HG03097 (cell line): ENCODE results near the gene ZNF134.

Experiments used
- ATAC-seq: cut with Tn5 transposase; IDR thresholded peaks from one replicate; pipeline ENCODE4 v1.9.1; 2021; ENCODE audit not compliant: unreplicated experiment, low FRiP score

Gene ZNF134

GRCh38 chr19:57613941-57614743 is at the start of gene ZNF134:
TSS of gene ZNF134 (plus strand) at chr19:57614242. CDS start at chr19:57619469, 5,227 bp downstream.
- peak; percentile 93 for ATAC-seq

GRCh38 chr19:57566396-57567265 is 47.4 kb upstream of the ZNF134 start:
- ATAC-seq: no peak

GRCh38 chr19:57570707-57571106 is 43.3 kb upstream of the ZNF134 start:
- ATAC-seq: no peak

- no peak for ATAC-seq
Measured at GRCh38 chr19:57572415-57572947, 41.6 kb upstream of the ZNF134 start.

GRCh38 chr19:57576661-57577060 is 37.4 kb upstream of the ZNF134 start:
- no peak for ATAC-seq

- peak; percentile 89 for ATAC-seq
Measured at GRCh38 chr19:57578487-57579205, 35.4 kb upstream of the ZNF134 start, which contains the start of gene ZNF416. TSS of gene ZNF416 (minus strand) at chr19:57578911. CDS start at chr19:57578704, 207 bp downstream.

- no peak for ATAC-seq
Measured at GRCh38 chr19:57583104-57583520, 30.9 kb upstream of the ZNF134 start.

DNA sequence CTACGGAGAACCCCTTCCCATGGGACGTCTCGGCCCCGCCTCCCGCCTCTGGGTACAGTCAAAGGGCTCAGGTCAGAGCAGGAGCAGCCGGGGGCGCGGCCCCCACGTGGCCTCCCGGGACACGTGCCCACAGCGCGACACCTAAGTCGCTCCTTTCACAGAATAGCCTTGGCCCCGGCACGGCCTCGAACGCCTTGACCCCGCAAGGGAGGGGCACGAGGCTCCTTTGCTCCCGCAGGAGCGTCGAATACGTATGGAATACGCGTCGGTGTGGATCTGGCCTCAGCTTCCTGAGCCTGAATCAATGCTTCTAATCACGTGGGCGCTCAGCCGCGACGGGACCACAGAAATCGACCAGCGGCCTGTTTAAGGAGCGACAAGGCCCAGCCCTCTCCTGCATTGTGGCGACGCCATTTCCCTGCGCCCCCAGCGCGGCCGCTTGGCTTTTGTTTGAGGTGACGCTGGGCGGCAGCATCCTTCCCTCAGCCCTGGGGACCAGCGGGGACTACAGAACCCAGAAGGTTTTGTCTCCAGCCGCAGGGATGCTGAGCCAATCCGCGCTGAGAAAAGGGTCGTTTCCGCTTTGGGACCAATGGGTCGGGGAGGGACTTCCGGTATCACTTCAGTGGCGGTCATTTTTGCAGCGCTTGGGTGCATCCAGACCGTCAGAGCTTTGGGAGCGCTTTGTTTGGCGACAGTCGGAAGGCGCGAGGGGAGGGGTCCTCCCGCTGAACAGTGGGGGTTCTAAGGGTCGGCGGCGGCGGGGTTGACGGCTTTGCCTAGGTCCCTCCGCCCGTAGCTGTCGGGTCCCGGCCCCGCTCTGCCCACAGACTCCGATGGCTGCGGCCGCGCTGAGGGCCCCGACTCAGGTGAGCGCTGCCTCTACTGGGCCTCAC is 30.3 kb upstream of the ZNF134 start, which contains the start of gene ZIK1:
Gene ZIK1 (plus strand): TSS at position 625 of the 896 bp plus-strand sequence. CDS start 212 bp downstream, at position 837.
- ATAC-seq: peak; percentile 71

- no peak for ATAC-seq
Measured at GRCh38 chr19:57587529-57587928, 26.5 kb upstream of the ZNF134 start.

- ATAC-seq: no peak
Measured at GRCh38 chr19:57599377-57599760, 14.7 kb upstream of the ZNF134 start.

- ATAC-seq: peak; percentile 88
Measured at GRCh38 chr19:57599761-57600383, 14.2 kb upstream of the ZNF134 start, which contains the start of gene ZNF530. TSS of gene ZNF530 (plus strand) at chr19:57599885. CDS start at chr19:57604346, 4,461 bp downstream.

DNA sequence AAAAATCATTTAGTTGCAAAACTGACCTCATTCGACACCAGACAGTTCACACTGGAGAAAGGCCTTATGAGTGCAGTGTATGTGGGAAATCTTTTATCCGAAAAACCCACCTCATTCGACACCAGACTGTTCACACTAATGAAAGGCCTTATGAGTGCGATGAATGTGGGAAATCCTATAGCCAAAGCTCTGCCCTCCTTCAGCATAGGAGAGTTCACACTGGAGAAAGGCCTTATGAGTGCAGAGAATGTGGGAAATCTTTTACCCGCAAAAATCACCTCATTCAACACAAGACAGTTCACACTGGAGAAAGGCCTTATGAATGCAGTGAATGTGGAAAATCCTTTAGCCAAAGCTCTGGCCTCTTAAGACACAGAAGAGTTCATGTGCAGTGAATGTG is 7.1 kb upstream of the ZNF134 start:
- no peak for ATAC-seq

DNA sequence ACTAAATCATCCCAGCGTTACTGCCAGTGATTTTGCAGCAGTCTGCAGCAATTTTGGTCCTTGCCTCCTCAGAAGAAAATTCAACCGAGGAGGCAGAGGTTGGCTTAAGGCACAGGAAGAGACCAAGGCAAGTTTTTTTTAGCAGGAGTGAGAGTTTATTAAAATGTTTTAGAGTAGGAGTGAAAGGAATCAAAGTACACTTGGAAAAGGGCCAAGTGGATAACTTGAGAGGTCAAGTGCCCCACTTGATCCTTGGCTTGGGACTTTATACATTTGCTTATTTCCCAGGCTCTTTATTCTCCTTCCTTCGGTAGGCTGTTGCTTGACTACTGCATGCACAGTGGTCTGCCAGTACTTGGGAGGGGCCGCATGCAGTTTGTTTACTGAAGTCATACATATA is 2.9 kb upstream of the ZNF134 start:
- ATAC-seq: no peak

DNA sequence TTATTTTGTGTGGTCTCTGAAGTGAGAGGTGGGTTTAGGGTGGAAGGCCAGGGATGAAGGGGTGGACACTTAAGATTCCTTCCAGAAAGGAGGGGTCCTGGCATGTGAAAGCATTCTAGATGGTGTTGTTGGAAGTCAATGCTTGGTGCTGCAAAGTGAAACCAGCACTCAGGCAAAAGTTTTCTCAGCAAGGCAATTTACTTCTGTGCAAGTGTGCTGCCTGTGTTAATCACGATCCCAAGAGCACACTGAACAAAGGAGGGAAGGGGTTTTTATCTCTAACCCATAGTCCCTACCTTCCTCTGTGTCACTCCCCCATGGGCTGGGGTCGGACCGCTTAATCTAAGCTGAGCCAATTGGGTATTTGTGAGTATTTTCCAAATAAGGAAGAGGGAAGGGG is 1.3 kb downstream of the ZNF134 start:
- no peak for ATAC-seq

DNA sequence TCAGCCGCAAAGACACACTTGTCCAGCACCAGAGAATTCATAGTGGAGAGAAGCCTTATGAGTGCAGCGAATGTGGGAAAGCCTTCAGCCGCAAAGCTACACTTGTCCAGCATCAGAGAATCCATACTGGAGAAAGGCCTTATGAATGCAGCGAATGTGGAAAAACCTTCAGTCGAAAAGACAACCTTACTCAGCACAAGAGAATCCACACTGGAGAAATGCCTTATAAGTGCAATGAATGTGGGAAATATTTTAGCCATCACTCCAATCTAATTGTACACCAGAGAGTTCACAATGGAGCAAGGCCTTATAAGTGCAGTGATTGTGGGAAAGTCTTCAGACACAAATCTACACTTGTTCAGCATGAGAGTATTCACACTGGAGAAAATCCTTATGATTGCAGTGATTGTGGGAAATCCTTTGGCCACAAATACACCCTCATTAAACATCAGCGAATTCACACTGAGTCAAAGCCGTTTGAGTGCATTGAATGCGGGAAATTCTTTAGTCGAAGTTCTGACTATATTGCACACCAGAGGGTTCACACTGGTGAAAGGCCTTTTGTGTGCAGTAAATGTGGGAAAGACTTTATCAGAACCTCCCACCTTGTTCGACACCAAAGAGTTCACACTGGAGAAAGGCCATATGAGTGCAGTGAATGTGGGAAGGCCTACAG is 6.8 kb downstream of the ZNF134 start:
- ATAC-seq: no peak

DNA sequence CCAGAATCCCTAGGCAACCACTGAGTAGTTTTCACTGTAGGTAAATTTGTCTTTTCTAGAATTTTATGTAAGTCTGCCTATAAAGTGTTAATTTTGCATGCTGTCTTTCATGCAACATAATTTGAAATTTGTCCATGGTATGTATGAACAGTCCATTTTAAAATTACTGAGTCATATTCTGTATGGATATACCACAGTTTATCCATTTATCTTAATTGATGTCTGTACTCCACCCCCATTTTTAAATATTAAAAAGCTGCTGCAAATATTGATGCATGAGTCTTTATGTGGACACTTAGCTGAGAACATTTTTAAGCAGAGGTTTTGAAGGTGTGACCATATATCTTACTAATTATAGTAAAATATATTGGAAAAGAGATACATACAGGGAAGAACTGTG is 9.0 kb downstream of the ZNF134 start:
- ATAC-seq: no peak

GRCh38 chr19:57632987-57633831 is 19.2 kb downstream of the ZNF134 start, which contains the start of gene ZNF211:
TSS of gene ZNF211 (plus strand) at chr19:57633168. CDS start at chr19:57633347, 179 bp downstream.
- peak; percentile 87 for ATAC-seq
